ENCODE data around the gene TUFT1.
A peak's percentile ranks its signal among the peaks of the same experiment; 100 is the strongest.

GRCh38 chr1:151534662-151535278, 5.3 kb upstream of the TUFT1 start:
- TF ChIP-seq KLF17 (tag by site-specific recombination; IDR thresholded peaks at IDR 0.05), result no peak
- TF ChIP-seq, protein P1, sequence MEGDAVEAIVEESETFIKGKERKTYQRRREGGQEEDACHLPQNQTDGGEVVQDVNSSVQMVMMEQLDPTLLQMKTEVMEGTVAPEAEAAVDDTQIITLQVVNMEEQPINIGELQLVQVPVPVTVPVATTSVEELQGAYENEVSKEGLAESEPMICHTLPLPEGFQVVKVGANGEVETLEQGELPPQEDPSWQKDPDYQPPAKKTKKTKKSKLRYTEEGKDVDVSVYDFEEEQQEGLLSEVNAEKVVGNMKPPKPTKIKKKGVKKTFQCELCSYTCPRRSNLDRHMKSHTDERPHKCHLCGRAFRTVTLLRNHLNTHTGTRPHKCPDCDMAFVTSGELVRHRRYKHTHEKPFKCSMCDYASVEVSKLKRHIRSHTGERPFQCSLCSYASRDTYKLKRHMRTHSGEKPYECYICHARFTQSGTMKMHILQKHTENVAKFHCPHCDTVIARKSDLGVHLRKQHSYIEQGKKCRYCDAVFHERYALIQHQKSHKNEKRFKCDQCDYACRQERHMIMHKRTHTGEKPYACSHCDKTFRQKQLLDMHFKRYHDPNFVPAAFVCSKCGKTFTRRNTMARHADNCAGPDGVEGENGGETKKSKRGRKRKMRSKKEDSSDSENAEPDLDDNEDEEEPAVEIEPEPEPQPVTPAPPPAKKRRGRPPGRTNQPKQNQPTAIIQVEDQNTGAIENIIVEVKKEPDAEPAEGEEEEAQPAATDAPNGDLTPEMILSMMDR (tag by site-specific recombination; IDR thresholded peaks at IDR 0.05), result peak; percentile 69
- TF ChIP-seq, protein P2, sequence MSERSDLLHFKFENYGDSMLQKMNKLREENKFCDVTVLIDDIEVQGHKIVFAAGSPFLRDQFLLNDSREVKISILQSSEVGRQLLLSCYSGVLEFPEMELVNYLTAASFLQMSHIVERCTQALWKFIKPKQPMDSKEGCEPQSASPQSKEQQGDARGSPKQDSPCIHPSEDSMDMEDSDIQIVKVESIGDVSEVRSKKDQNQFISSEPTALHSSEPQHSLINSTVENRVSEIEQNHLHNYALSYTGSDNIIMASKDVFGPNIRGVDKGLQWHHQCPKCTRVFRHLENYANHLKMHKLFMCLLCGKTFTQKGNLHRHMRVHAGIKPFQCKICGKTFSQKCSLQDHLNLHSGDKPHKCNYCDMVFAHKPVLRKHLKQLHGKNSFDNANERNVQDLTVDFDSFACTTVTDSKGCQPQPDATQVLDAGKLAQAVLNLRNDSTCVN (tag by site-specific recombination; optimal IDR thresholded peaks at IDR 0.05), result no peak
